ENCODE measurements around the gene ZNF232. TPM values are rescaled to one million over a fixed set of nuclear protein-coding genes. Genes with fewer than 3 reads are reported as not detected.
A peak's percentile ranks its signal among the peaks of the same experiment; 100 is the strongest.

ZNF232 gene
- total RNA-seq, 6 experiments from 2014 or later, result 3.3 to 5.0 (median 4.5) TPM

GRCh38 chr17:5099271-5099670 lies 12.4 kb downstream of the ZNF232 start:
- DNase-seq (no peak), ATAC-seq (no peak)
- Histone ChIP-seq H3K27ac (no peak overlapping the region), H3K4me3 (no peak overlapping the region), H3K27me3 (no peaks in the 10 kb centered on the region), H3K9me3 (peaks cover 0 to 22% (median 2%) of the 10 kb centered on the region in 4 donors), H3K4me1 (no peaks in the 10 kb centered on the region), H3K36me3 (no peaks in the 10 kb centered on the region)
- 94% methylated on average over 4 of the region's 5 CpGs for WGBS (ENCODE audit: insufficient coverage, low coverage, low lambda C conversion rate, missing lambda C conversion rate)
- TF ChIP-seq, protein P1, sequence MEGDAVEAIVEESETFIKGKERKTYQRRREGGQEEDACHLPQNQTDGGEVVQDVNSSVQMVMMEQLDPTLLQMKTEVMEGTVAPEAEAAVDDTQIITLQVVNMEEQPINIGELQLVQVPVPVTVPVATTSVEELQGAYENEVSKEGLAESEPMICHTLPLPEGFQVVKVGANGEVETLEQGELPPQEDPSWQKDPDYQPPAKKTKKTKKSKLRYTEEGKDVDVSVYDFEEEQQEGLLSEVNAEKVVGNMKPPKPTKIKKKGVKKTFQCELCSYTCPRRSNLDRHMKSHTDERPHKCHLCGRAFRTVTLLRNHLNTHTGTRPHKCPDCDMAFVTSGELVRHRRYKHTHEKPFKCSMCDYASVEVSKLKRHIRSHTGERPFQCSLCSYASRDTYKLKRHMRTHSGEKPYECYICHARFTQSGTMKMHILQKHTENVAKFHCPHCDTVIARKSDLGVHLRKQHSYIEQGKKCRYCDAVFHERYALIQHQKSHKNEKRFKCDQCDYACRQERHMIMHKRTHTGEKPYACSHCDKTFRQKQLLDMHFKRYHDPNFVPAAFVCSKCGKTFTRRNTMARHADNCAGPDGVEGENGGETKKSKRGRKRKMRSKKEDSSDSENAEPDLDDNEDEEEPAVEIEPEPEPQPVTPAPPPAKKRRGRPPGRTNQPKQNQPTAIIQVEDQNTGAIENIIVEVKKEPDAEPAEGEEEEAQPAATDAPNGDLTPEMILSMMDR (IDR thresholded peaks at IDR 0.05), result no peak
- no peak for TF ChIP-seq POLR2A (IDR thresholded peaks at IDR 0.05)
- intact Hi-C loops (cut with DNase I), result no loop called here

DNA sequence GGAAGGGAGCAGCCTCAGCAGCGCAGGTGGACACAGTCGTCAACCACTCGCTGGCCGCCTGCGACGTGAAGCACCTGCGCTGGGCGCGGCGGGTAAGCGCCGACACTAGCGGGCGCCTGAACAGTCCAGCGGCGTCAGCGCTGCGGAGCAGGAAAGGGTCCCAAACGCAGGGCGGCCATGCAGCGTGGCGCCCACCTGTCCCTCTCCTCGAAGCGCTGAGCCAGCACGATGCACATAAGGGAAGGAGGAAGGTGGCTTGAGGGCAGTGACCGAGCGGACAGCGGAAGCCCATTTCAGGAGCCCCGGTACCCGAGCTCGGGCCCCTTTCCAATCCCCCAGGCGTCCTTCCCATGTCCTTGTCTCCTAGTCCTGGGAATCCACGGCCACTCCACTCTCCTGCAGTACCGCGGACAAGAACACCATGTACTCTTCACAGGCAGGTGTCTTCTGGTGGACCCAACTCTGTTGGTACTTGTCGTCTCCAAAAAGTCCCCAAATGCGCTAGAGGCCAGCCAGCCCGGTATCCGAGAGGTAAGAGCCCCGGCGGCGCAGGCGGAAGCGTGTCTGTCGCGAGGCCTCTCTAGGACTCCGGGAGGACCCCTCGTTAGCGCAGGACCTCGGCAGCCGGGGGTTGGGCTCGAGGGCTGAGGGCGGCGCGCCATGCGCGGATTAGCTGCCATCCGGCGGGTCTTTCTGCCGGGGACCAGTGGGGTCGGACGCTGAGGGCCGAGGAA lies 14.4 kb downstream of the ZNF232 start:
- peaks cover 0 to 40% (median 18%) of the 10 kb centered on the region in 4 donors for H3K9me3 ChIP-seq
- no peak for TF ChIP-seq POLR2A (IDR thresholded peaks at IDR 0.05)
- TF ChIP-seq, protein P1 (IDR thresholded peaks at IDR 0.05), result no peak
- H3K36me3 ChIP-seq, result no peaks in the 10 kb centered on the region
- WGBS (ENCODE audit: insufficient coverage, low coverage, low lambda C conversion rate, missing lambda C conversion rate), result 9% methylated on average over 7 of the region's 63 CpGs
- H3K4me3 ChIP-seq, result peak overlapping the region; percentile 38 to 47 (median 39)
- no peaks in the 10 kb centered on the region for H3K4me1 ChIP-seq
- intact Hi-C loops (cut with DNase I), result no loop called here
- DNase-seq (peak in 2 of 3 donors; percentile 60 to 69), ATAC-seq (peak; percentile 73 to 88 (median 76))
- H3K27ac ChIP-seq, result peak overlapping the region in 1 of 3 donors; percentile 10
- no peaks in the 10 kb centered on the region for H3K27me3 ChIP-seq

DNA sequence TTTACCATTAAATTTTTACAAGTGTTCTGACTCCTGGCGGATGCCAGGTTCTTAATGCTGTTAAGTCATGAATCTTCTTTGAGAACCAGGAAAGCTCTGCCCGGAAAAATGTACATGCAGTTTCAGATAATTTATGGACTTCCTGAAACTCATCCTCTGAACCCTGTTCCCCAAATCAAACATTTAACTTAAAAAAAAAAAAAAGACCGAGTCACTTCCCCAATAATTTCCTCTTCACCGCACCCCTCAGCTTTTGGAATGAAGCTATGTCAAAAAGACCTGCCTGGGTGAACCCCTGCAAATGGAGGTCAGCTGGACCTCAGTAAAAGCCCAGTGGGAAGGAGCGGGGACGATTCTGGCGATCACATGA lies 15.0 kb downstream of the ZNF232 start:
- H3K9me3 ChIP-seq, result peaks cover 0 to 42% (median 21%) of the 10 kb centered on the region in 4 donors
- H3K36me3 ChIP-seq, result peaks cover 0 to 2% (median under 1%) of the 10 kb centered on the region in 4 donors
- peak overlapping the region; percentile 38 to 47 (median 39) for H3K4me3 ChIP-seq
- 13% methylated on average over 7 of the region's 7 CpGs for WGBS (ENCODE audit: insufficient coverage, low coverage, low lambda C conversion rate, missing lambda C conversion rate)
- intact Hi-C loops (cut with DNase I), result no loop called here
- DNase-seq (no peak), ATAC-seq (peak in 1 of 4 donors; percentile 26)
- no peaks in the 10 kb centered on the region for H3K27me3 ChIP-seq
- H3K27ac ChIP-seq, result no peak overlapping the region
- no peaks in the 10 kb centered on the region for H3K4me1 ChIP-seq
- TF ChIP-seq, protein P1 (IDR thresholded peaks at IDR 0.05), result no peak
- TF ChIP-seq POLR2A (IDR thresholded peaks at IDR 0.05), result no peak

DNA sequence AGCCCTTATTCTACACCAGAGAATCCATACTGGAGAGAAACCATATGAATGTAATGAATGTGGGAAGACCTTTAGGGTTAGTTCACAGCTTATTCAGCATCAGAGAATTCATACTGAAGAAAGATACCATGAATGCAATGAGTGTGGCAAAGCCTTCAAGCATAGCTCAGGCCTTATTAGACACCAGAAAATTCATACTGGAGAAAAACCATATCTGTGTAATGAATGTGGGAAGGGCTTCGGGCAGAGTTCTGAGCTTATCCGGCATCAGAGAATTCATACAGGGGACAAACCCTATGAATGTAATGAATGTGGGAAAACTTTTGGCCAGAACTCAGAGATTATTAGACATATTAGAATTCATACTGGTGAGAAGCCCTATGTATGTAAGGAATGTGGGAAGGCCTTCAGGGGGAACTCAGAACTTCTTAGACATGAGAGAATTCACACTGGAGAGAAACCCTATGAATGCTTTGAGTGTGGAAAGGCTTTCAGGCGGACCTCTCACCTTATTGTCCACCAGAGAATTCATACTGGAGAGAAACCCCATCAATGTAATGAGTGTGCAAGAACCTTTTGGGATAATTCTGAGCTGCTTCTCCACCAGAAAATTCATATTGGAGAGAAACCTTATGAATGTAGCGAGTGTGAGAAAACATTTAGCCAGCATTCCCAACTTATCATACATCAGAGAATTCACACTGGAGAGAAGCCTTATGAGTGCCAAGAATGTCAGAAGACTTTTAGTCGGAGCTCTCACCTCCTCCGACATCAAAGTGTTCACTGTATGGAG lies 19.3 kb downstream of the ZNF232 start:
- 88% methylated on average over 6 of the region's 6 CpGs for WGBS (ENCODE audit: insufficient coverage, low coverage, low lambda C conversion rate, missing lambda C conversion rate)
- no peak for ATAC-seq
- no peaks in the 10 kb centered on the region for H3K27me3 ChIP-seq
- peaks cover 0 to 11% (median 4%) of the 10 kb centered on the region in 4 donors for H3K36me3 ChIP-seq
- H3K4me1 ChIP-seq, result no peaks in the 10 kb centered on the region
- H3K27ac ChIP-seq, result no peak overlapping the region
- no peak for TF ChIP-seq POLR2A (IDR thresholded peaks at IDR 0.05)
- TF ChIP-seq, protein P1 (IDR thresholded peaks at IDR 0.05), result no peak
- no peak for DNase-seq
- no peak overlapping the region for H3K4me3 ChIP-seq
- H3K9me3 ChIP-seq, result peaks cover 0 to 54% (median 23%) of the 10 kb centered on the region in 4 donors
- intact Hi-C loops (cut with DNase I), result no loop called here
